ENCODE measurements around the gene TGM6.

- TF ChIP-seq CTCF (IDR thresholded peaks at IDR 0.05): no peak
- no peak for TF ChIP-seq POLR2A (IDR thresholded peaks at IDR 0.05)
Observed at GRCh38 chr20:2429051-2429450, 48.4 kb downstream of the TGM6 start.
